ENCODE measurements around the gene PLA2G12B. TPM values are rescaled to one million over a fixed set of nuclear protein-coding genes. Genes with fewer than 3 reads are reported as not detected.

Gene PLA2G12B
- total RNA-seq, 1 experiment from 2014 or later, result not detected

DNA sequence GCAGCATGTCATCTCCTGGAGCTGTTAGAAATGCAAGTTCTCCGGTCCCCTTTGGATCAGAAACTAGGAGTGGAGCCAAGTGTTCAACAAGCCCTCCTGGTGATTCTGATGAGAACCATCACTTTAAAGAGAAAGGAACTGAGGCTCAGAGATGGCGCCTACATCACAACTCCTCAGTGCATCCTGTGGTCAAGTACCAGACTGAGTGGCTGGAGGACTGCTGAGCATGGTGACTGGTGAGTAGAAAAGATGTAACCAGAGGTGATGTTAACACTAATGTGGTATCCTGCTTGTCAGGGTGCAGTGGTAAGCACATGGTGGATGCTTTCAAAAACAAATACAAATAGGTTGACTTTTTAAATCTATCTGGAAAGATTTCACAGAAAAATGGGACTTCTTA lies 64.5 kb downstream of the PLA2G12B start:
- no peak for DNase-seq (ENCODE audit: low spot score)

DNA sequence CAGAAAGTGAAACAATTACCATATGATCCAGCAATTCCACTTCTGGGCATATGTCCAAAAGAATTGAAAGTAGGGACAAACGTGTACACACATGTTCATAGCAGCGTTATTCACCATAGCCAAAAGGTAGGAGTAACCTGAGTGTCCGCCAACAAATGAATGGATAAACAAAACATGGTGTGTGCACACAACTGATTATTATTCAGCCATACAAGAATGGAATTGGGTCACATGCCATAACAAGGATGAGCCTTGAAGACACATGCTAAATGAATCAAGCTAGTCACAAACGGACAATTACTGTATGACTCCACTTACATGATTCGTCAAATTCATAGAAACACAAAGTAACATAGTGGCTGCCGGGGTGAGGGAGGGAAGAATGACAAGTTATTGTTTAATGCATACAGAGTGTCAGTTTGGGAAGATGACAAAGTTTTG lies 65.2 kb downstream of the PLA2G12B start:
- peak; percentile 25 for DNase-seq (ENCODE audit: low spot score)

DNA sequence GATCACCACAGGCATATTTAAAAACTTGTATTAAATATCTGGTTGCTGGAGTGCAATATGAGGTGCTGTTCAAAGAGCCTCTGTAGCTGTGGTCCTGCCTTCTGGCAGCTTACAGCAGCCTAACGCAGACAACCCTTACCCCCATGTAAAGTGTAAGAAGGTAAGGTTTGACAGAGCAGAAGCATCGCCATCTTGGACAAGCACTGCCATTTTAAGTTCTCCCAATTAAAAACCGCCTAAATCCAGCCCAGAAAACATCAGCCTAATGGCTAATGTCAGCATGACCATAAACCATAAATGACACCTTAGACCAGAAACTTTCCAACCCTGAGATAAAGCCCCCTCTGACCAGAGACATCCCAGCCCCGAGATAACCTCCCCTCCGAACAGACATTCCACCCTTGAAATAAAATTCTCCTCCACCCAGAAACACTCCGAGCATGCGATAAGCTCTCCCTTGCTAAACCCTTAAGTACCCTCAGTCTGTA lies 66.4 kb downstream of the PLA2G12B start:
- no peak for DNase-seq (ENCODE audit: low spot score)

DNA sequence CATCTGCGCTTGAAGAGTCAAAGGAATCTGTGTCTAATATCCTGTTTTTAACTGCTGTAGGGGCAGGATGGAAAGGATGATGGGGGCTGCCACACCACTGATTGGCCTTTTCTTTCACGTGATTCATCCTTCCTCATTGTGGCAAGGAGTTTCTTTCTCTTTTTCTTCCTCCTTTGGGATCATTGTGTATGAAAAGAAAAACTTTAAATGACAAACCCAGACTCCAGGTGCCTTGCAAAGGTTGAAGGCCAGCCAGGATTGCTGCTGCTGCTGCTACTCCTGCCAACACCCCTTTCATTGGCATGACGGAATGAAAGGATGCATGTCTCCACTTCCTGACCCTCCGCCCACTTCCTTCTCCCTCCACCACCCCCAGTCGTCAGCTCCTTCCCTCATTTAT lies 67.6 kb downstream of the PLA2G12B start:
- DNase-seq (ENCODE audit: low spot score), result no peak

DNA sequence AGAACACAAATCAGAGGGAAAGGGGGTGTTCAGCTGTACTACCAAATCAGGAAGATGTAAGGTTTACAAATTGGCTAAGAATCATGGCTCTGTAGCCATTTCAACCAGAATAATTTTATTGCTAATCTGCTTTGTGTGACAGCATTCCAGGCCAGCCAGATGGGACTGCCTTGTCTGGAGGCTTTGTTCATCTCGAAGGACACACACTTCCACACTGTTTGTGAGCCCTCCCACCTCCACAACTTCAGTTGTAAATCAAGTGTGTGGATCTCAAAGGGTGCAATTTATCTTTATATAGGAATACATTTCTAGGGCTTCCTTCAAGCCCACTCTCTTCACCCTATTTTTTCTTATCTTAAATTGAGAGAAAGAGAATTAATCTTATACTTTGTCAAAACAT lies 68.0 kb downstream of the PLA2G12B start:
- DNase-seq (ENCODE audit: low spot score), result no peak

DNA sequence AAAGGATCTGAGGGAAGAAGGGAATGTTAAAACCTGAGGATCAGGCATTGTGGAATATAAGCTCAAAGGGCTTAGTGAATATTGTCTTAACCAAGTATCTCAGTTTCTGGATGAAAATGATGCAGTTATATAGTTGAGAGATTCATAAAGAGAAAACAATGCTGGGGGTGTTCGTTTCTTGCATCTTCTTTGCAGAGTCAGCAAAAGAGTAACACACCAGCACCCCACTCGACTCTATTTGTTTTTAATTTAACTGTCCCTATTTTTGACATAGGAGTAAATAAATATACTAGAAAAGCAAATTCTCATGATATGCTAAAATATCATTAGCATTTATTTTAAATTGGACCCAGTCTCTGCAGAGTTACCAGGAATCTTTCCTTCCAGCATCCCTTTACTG lies 68.7 kb downstream of the PLA2G12B start:
- DNase-seq (ENCODE audit: low spot score), result no peak

Other genes starting within 250 kb of the PLA2G12B start
- not detected in 2 replicates for gene OIT3, start 61.1 kb downstream of the PLA2G12B start, total RNA-seq (2014; rRNA removed; shearing (Covaris generic))
- 105 and 109 TPM in 2 replicates for gene P4HA1, start 142.1 kb upstream of the PLA2G12B start, total RNA-seq (2014; rRNA removed; shearing (Covaris generic))
- 1.1 and 2.0 TPM in 2 replicates for gene NUDT13, start 155.6 kb upstream of the PLA2G12B start, total RNA-seq (2014; rRNA removed; shearing (Covaris generic))
- gene ECD, start 213.2 kb upstream of the PLA2G12B start, total RNA-seq (2014; rRNA removed; shearing (Covaris generic)), result 41.1 and 49.9 TPM in 2 replicates
- gene FAM149B1, start 213.3 kb upstream of the PLA2G12B start, total RNA-seq (2014; rRNA removed; shearing (Covaris generic)), result 6.8 and 11.6 TPM in 2 replicates